ENCODE measurements around the gene PNLDC1.

GRCh38 chr6:159823953-159824352 is 23.9 kb downstream of the PNLDC1 start:
- TF ChIP-seq, protein P1, sequence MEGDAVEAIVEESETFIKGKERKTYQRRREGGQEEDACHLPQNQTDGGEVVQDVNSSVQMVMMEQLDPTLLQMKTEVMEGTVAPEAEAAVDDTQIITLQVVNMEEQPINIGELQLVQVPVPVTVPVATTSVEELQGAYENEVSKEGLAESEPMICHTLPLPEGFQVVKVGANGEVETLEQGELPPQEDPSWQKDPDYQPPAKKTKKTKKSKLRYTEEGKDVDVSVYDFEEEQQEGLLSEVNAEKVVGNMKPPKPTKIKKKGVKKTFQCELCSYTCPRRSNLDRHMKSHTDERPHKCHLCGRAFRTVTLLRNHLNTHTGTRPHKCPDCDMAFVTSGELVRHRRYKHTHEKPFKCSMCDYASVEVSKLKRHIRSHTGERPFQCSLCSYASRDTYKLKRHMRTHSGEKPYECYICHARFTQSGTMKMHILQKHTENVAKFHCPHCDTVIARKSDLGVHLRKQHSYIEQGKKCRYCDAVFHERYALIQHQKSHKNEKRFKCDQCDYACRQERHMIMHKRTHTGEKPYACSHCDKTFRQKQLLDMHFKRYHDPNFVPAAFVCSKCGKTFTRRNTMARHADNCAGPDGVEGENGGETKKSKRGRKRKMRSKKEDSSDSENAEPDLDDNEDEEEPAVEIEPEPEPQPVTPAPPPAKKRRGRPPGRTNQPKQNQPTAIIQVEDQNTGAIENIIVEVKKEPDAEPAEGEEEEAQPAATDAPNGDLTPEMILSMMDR (IDR thresholded peaks at IDR 0.05) = no peak
- TF ChIP-seq POLR2AphosphoS5 (IDR thresholded peaks at IDR 0.05) = no peak
- TF ChIP-seq POLR2A (IDR thresholded peaks at IDR 0.05) = no peak

Data from sigmoid colon (tissue), 4 donors.